HL-60 (cell line): ENCODE measurements around the gene SPTSSA.

Experiments
- GABPA ChIP-seq: IDR thresholded peaks from 2 replicates; pipeline ENCODE4 v1.6.1; 2012; ENCODE audit warnings: low read depth
- POLR2AphosphoS5 ChIP-seq: IDR thresholded peaks from 2 replicates; pipeline ENCODE4 v1.6.1; 2012; ENCODE audit warnings: low read depth
- SPI1 ChIP-seq: IDR thresholded peaks from 2 replicates; pipeline ENCODE4 v1.6.1; 2012; ENCODE audit warnings: low read depth, mild to moderate bottlenecking, borderline replicate concordance
- TF ChIP-seq, protein P1 (sequence below): IDR thresholded peaks from one replicate; pipeline ENCODE4 v1.5.1; 2011; ENCODE audit warnings: low read length, control low read depth, inconsistent platforms; ENCODE audit not compliant: insufficient read depth
- TF ChIP-seq, protein P2 (sequence below): IDR thresholded peaks from 2 replicates; pipeline ENCODE4 v1.6.1; 2012; ENCODE audit warnings: low read depth; ENCODE audit not compliant: insufficient replicate concordance

DNA sequence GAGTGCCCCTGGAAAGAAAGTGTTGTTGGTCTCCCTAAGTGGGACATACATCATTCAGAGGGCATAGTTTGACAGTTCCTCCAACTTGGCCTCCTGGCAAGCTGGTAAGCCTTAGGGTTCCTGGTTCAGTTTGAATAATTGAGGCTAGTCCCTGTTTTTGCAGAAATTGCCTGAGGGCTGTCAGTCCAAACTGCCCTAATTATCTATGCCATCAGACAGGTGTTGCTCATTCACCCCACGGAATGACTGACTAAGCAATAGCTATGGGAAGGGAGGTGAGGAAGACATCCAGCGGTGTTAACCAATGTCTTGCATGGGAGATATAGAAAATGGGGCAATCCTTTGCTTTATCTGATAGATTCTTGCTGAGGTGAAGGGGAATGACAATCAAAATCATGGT, 37.6 kb downstream of the SPTSSA start:
- TF ChIP-seq POLR2AphosphoS5 (no peak), SPI1 (no peak), GABPA (no peak)
- TF ChIP-seq, protein P1, sequence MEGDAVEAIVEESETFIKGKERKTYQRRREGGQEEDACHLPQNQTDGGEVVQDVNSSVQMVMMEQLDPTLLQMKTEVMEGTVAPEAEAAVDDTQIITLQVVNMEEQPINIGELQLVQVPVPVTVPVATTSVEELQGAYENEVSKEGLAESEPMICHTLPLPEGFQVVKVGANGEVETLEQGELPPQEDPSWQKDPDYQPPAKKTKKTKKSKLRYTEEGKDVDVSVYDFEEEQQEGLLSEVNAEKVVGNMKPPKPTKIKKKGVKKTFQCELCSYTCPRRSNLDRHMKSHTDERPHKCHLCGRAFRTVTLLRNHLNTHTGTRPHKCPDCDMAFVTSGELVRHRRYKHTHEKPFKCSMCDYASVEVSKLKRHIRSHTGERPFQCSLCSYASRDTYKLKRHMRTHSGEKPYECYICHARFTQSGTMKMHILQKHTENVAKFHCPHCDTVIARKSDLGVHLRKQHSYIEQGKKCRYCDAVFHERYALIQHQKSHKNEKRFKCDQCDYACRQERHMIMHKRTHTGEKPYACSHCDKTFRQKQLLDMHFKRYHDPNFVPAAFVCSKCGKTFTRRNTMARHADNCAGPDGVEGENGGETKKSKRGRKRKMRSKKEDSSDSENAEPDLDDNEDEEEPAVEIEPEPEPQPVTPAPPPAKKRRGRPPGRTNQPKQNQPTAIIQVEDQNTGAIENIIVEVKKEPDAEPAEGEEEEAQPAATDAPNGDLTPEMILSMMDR = no peak
- TF ChIP-seq, protein P2, sequence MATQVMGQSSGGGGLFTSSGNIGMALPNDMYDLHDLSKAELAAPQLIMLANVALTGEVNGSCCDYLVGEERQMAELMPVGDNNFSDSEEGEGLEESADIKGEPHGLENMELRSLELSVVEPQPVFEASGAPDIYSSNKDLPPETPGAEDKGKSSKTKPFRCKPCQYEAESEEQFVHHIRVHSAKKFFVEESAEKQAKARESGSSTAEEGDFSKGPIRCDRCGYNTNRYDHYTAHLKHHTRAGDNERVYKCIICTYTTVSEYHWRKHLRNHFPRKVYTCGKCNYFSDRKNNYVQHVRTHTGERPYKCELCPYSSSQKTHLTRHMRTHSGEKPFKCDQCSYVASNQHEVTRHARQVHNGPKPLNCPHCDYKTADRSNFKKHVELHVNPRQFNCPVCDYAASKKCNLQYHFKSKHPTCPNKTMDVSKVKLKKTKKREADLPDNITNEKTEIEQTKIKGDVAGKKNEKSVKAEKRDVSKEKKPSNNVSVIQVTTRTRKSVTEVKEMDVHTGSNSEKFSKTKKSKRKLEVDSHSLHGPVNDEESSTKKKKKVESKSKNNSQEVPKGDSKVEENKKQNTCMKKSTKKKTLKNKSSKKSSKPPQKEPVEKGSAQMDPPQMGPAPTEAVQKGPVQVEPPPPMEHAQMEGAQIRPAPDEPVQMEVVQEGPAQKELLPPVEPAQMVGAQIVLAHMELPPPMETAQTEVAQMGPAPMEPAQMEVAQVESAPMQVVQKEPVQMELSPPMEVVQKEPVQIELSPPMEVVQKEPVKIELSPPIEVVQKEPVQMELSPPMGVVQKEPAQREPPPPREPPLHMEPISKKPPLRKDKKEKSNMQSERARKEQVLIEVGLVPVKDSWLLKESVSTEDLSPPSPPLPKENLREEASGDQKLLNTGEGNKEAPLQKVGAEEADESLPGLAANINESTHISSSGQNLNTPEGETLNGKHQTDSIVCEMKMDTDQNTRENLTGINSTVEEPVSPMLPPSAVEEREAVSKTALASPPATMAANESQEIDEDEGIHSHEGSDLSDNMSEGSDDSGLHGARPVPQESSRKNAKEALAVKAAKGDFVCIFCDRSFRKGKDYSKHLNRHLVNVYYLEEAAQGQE = no peak
